ENCODE data around the gene BORCS6.
"Not testable (repeated sequence)": the region's sequence is repeated elsewhere in the genome, so short reads cannot be mapped to it uniquely, and the experiment has no call there.

The BORCS6 gene

DNA sequence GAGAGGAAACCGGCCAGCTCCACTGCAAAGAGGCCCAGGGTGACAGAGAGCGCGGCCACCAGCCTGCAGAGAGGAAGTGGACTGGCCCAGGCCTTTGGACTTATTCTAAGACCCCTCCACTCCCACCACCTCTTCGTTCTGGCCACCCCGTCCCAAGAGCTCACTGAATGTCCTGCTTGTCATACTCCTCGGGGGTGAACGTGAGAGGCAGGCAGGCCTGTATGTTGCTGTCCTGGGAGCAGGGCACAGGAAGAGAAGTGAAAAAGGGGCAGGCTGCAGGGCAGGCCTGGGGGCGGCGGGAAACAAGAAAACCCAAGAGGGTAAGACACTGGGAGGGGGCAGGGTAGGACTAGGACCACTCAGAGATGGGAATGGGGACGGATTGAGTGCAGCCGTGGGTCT, 14.2 kb downstream of the BORCS6 start:
- in situ Hi-C loops (cut with MboI; ENCODE audit: low sequenced_read_pairs) = no loop called here

DNA sequence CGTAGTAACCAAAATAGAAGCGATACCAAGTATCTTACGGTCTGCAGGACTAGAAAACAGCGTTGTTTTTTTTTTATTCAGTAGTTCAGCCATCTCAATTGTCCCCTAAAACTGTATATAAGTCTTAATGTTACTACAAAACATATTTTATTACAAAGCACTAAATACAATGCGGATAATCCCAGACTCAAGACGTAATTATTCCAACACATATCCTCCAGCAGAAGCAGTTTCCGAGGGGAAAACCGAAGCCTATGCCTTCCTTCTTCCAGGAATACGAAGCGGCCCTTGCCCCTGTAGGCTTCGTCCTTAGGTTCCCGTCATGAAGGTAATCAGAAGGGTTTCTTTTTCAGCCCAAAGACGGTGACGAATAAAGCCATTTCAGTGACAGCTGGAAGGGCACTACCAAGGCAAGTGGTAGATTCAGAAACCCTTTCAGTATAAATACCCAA, 16.1 kb downstream of the BORCS6 start:
- in situ Hi-C loops (cut with MboI; ENCODE audit: low sequenced_read_pairs) = no loop called here

DNA sequence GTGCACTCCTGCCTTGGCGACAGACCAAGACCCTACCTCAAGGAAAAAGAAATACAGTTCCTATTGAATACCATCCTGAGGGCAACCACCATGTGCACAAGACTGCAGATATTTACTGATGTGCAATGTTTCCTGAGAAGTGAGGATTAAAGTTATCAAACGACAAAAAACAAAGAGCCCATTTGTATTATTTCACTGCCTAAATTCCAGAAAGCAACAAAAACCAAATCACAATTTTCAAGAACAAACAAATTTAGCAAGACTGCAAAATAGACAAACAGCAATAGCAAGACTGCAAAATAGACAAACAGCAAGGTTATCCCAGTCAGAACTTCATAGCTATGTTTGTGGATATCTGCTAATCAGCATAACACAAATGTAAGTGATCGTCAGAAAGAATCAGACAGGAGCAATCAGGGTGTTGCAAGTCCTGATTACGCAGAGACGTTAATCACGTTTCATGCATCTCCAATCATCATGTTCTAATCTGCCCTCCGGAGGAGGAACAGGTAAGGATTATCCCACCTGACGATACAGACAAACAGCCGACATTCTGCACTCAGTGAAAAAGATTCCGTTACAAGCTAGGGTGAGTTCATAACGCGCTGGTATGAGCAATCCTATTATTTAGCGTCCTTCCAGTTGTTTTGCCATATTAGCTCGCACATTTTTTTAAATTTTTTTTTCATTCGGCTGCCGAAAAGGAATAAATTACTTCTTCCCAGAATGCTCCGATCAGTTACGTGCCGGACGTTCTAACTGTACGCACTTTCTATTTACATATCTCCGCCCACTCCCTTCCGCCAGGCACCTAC, 16.7 kb downstream of the BORCS6 start:
- in situ Hi-C loops (cut with MboI; ENCODE audit: low sequenced_read_pairs) = no loop called here

DNA sequence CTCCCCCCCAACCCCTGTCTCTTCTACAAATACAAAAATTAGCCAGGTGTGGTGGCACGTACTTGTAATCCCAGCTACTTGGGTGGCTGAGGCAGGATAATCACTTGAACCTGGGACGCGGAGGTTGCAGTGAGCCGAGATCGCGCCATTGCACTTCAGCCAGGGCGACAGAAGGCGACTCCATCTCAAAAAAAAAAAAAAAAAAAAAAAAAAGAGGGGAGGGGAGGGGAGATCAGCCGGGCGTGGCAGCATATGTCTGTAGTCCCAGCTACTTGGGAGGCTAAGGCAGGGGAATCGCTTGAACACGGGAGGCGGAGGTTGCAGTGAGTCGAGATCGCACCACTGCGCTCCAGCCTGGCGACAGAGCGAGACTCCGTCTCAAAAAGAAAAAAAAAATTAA, 19.8 kb downstream of the BORCS6 start:
- in situ Hi-C loops (cut with MboI; ENCODE audit: low sequenced_read_pairs) = not testable (repeated sequence)

DNA sequence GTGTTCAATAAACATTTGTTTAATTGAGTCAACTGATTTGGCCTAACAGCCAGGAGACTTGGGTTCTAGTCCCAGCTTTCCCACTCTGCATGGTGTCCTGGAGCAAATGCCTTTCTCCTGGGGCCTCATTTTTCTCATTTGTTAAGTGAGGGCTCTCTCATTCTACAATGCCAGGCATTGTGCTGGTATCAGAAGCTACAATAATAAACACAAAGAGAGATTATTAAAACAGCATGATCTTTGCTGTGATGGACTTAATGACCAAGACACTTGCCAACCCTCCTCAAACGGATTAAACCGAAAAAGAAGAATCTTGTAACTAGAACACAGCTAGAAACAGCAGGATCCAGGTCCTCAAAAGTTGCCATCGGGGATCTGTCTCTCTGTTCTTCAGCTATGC, 22.5 kb downstream of the BORCS6 start:
- in situ Hi-C loops (cut with MboI; ENCODE audit: low sequenced_read_pairs) = no loop called here

DNA sequence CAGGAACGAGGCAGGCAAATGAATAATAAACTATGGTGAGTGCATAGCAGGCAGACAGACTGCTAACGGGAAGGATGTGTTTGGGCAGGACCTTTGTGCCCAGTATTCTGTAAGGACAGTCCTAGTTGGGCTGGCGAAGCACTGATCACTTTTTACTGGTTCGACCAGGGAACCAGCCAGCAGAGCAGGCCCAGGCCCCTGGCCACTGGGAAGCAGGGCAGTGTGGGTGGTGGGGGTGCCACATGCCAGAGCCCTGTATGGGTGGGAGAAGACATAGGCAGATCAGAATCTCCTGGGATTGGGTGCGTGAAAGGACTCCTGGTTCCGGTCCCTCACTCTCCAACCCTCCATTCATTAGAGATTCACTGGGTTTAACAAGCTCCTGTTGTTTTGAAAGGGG, 23.2 kb downstream of the BORCS6 start:
- in situ Hi-C loops (cut with MboI; ENCODE audit: low sequenced_read_pairs) = no loop called here

DNA sequence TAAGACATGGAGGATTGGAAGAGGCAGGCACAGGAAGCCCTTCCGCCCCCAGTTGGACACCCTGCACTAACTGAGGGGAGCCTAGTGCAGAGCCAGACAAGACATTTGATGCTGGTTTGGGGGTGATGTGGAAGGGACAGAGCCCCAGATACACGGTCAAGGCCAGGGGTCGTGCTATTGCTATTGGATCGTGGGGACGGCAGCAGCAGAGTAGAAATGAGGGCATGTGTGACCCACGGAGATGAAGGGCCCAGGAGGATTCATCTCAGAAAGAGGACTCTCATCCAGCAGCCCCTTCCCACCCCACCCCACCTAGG, 25.2 kb downstream of the BORCS6 start:
- in situ Hi-C loops (cut with MboI; ENCODE audit: low sequenced_read_pairs) = no loop called here

DNA sequence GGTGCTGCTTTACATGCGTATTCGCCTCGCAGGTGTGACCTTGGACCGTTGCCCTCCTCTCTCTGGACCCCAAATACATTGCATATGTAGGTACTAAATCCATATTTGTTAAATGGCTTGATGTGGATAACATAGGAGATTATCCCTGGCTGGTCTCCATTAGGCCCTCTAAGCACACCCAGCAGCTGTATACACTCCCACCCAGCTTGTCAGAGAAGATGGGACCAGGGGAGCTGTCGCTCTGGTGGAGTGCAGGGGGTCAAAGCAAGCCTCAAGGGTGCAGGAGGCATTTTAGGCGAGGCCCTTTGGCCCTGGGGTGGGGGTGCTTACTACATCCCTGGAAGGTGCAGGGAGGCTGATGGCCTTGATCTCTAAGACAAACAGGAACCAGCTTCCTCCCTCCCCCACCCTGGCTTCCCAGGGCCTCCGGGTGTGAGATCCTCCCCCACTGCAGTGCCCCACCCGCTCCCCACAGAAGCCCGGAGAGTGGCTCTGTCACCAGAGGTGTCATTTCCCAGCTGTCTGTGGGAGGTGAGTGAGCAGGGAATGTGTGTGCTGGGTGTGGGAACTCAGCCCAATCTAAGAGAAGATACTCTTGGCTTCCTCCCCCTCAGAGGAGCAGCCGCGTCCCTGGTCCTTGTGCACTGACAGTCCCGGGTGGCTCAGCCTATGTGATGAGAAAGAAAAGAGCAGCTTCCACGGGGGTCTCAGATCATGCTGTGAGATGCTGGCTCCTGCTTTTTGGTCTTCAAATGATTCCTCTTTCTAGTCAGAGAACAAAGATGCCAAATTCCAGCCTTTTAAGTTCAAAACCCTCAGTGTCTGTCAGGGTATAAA, 25.8 kb downstream of the BORCS6 start:
- in situ Hi-C loops (cut with MboI; ENCODE audit: low sequenced_read_pairs) = no loop called here

DNA sequence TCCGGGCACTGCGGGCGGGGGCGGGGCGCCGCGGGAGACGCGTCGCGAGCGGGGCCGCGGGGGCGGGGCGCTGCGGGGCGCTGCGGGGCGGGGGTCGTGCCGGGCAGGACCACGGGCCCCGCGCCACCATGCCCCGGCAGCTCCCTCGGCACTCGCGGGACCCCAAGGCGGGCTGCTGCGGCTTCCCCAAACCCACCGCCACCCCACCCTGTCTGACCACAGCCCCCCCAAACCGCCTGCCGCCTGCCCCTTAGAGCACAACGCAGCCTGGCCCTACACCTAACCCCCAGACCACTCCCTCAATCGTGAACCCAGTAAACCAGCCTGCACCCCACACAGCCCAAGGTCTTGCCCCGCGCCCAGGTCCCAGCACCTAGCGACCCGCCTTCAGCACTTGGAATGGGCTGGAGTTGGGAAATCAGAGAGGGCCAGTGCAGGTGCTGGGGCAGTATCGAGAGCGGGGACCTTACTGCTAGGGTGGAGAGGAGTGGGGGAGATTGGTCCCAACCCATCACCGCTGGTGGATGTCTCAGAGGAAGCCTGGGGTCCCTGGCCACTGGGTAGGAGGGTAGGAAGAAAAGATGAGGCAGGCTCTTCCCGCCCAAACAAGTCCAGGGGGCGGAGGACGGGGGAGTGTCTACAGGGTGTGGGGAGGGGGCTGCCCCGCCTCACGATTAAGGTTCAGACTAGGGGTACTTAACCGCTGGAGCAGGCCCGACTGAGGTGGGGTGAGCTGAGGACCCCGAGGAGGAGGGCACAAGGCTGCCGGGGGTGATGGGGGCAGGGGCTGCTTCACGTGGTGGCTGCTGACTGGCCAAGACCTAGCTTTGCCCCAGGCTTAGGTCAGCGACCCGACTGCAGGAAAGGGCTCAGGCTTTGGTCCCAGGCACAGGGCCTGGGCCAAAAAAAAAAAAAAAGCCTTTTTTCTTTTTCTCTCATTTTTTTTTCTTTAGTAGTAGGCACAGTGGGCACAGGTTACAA, 26.7 kb downstream of the BORCS6 start:
- in situ Hi-C loops (cut with MboI; ENCODE audit: low sequenced_read_pairs) = no loop called here

DNA sequence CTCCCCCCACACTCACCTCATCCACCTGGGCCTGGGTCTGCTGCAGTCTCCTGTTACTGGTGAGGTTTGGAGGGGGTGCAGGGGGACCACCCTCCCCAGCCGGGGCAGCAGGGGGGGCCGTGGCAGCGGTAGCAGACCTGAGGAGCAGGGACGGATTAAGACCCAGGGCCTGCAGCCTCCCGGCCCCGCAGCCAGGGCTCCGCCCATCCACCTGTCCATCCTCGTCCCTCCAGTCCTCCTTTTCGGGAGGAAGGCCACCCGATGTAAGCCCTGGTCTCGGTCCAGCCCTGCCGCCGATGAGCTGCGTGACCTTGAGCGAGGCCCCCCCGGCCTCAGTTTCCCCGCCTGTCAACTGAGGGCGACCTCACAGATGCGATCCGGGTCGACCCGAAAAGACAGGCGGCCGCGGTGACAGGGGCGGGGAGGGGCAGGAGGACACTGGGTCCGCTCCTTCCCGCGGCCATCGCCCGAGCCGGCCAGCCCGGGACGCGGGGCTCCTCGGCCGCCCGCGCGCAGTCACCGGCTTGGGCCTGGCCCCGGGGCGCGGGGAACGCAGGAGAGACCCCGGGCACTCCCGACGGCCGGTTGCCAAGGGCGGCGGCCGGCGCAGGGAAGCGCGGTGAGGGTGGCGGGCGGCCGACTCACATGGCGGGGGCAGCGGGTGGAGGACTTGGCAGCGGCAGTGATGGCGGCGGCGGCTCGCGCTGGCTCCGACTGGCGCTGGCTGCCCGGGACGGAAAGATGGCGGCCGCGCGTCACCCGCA, 27.6 kb downstream of the BORCS6 start, which contains the start of gene VAMP2:
VAMP2 (minus strand) TSS at position 716 of the 764 bp plus-strand sequence; CDS start at position 647, 69 bp downstream.
- in situ Hi-C loops (cut with MboI; ENCODE audit: low sequenced_read_pairs) = no loop called here

DNA sequence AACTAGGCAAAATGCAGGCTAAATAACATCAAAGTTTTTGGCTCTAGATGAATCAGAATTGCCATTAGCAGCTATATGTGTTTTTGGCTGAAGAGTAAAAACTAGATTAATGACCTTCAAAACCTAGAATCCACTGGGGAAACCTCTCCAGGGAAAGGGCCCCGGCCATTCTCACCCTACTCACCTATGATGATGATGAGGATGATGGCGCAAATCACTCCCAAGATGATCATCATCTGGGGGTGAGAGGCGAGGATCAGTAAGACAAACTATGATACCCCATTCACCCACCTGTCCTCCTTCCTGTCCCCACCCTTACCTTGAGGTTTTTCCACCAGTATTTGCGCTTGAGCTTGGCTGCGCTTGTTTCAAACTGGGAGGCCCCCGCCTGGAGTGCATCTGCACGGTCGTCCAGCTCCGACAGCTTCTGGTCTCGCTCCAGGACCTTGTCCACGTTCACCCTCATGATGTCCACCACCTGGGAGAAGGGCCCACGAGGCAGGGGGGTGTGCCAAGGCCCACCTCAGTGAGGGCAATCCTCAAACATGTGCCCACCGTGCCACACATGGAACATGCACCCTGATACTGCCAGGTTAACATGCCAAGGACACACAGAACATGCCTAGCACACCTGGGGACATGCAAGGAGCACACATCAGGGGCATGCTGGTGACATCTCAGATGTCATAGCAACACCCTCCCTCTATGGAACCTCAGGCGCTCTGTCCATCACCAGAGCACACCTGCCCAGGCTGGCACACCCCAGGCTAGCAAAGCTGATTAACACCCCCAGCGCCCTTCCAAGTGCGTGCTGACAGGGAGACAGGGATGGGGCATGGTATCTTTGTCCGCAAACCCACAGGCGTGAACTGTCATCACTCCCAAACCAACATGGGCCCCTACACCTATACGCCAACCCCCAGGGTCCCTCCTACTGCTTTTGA, 28.4 kb downstream of the BORCS6 start:
- in situ Hi-C loops (cut with MboI; ENCODE audit: low sequenced_read_pairs) = no loop called here

DNA sequence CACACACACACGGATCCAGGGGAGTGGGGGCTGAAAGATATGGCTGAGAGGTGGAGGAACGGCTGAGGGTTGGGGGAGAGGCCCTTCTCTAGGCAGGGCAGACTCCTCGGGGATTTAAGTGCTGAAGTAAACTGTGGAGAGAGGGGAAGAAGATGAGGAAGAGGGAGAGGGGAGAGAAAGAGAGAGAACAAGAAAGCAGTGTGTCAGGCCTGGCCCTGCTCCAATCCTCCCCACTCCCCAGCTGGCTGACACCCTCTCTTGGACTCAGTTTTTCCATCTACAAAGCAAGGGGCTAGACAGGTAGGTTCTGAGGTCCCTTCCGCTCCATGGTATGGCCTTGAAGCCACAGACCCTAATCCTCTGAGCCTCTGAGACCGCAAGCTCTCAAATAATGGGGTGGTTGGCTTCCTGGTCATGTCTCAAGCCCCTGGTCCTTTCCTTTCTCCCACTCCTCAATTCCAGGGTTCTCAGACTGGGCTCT, 29.2 kb downstream of the BORCS6 start:
- in situ Hi-C loops (cut with MboI; ENCODE audit: low sequenced_read_pairs) = no loop called here

DNA sequence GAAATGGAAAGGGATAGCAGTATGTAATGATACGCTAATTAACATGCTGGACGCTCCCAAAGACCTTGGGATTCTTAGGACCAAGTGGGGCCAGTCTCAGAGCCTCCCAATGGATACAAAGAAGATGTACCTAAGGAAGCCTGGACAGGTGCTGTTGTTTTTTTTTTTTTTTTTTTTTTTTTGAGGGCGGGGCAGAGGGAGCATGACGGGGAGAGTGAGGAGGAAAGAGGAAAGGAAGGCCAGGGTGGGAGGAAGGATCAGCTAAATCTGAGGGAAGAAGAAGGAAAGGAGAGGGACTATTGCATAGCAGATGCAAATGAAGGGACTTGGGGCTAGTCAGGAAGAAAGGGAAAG, 29.8 kb downstream of the BORCS6 start:
- in situ Hi-C loops (cut with MboI; ENCODE audit: low sequenced_read_pairs) = no loop called here

DNA sequence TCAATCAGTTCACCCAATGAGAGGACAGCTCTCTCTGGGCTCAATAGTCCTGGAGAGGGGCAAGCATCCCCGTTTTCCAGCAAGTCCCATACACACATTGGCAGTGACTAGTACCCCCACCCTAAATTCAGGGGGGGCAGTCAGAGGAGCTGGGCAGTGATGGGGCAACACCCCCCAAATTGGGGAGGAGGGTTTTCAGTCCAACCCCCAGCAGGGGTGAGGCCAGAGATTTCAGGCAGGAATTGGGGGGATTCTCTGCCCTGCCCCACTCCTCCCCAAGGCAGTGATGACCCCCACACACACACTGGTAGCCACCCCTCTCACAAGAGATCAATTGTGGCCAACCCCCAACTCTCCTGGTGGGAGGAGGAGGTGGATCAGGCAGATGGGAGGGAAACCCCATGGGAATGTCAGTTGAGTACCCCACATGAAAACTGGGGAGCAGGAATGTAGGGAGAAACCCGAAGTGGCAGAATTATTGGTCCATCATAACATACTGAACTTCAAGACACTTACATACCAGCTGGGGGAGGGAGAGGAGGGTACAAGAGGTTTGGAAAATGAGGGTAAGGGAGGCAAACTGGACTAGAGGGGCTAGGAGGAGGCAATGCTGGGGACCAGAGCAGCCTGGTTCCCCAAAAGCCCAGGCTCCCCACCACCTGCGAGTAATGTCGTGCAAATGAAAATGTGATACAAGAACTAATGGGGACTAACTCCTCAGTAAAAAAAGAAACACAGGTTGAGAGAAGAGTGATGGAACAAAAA, 30.3 kb downstream of the BORCS6 start:
- in situ Hi-C loops (cut with MboI; ENCODE audit: low sequenced_read_pairs) = no loop called here

DNA sequence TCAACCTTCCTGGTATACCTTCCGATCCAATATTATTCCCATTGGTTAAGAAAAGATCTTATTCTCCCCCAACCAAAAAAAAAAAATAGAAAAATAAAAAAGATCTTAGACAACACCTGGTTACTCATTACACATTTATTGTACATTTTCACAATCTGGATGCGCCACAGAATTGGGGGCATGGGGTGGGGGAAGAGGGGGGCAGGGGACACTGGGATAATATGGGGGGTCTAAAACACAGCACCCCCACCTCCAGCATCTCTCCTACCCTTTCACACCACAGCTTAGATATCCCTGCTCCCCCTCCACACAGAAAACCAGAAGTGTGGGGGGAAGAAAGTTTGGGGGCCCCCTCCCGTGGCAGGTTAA, 31.0 kb downstream of the BORCS6 start:
- in situ Hi-C loops (cut with MboI; ENCODE audit: low sequenced_read_pairs) = no loop called here

DNA sequence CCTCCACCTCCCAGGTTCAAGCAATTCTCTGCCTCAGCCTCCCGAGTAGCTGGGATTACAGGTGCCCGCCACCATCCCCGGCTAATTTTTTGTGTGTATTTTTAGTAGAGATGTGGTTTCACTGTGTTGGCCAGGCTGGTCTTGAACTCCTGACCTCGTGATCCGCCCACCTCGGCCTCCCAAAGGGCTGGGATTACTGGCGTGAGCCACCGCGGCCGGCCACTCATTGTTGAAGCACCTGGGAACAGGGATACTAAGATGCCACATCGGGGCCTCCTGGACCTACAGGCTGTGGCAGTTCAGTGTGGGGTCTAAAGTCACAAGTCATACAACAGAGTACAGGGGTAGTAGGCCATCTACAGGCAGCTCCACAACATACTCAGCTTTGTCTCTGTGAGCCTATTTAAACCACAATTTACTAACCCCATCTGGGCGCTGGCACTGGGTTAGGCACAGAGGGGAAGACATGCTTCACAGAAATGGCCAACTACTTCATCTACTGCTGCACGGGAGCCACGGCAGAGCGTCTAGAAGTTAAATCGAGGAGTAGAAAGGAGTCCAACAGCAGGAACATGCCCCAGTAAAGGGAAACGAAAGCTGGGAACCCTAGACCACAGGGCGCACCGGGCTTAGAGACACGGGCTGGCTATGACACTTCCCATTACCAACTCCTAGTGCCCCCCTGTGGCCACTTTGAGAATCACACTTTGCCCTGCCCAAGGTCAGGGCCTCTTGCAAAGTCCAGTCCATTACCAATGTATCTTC, 31.5 kb downstream of the BORCS6 start:
- in situ Hi-C loops (cut with MboI; ENCODE audit: low sequenced_read_pairs) = no loop called here

DNA sequence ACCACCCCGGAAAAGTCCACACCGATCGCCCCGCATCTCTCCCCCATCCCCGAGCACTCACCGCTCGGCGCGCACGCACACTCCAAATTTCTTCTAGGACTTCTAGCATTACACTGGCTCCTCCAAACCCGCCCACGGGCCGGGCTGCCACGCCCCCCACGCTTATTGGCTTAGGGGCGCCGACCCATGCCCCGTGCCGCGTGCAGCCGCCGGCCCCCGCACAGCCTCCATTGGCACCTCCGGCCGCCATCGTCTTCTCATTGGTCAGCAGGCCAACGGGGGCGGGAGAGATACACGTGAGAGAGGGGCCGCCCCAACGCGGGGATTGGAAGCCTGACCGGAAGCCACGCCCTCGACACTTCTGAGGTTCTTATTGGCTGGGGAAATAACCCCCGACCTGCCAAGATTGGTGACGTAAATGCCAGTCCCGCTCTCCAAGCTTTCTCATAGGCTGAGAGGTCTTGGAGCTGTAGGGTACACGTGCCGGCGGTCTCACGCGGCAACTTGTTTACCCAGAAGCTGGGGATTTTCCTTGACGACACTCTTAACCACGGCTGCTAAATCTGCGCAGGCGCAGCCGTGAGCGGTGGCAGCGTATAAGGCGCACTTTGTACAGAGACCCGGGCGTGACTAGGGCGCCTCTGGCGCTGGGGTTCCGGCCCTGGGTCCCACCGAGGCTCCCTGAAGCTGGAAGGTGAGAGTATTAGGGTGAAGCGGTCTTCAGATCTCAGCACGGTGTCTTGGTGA, 33.6 kb downstream of the BORCS6 start:
- in situ Hi-C loops (cut with MboI; ENCODE audit: low sequenced_read_pairs) = no loop called here

All from hTERT RPE-1 (cell line).